ENCODE results near the gene PDZD4.

GRCh38 chrX:153755136-153755535 lies 75.2 kb downstream of the PDZD4 start:
- TF ChIP-seq POLR2AphosphoS5 (IDR thresholded peaks at IDR 0.05; ENCODE audit: low read depth, low read length), result no peak
- TF ChIP-seq, protein P1, sequence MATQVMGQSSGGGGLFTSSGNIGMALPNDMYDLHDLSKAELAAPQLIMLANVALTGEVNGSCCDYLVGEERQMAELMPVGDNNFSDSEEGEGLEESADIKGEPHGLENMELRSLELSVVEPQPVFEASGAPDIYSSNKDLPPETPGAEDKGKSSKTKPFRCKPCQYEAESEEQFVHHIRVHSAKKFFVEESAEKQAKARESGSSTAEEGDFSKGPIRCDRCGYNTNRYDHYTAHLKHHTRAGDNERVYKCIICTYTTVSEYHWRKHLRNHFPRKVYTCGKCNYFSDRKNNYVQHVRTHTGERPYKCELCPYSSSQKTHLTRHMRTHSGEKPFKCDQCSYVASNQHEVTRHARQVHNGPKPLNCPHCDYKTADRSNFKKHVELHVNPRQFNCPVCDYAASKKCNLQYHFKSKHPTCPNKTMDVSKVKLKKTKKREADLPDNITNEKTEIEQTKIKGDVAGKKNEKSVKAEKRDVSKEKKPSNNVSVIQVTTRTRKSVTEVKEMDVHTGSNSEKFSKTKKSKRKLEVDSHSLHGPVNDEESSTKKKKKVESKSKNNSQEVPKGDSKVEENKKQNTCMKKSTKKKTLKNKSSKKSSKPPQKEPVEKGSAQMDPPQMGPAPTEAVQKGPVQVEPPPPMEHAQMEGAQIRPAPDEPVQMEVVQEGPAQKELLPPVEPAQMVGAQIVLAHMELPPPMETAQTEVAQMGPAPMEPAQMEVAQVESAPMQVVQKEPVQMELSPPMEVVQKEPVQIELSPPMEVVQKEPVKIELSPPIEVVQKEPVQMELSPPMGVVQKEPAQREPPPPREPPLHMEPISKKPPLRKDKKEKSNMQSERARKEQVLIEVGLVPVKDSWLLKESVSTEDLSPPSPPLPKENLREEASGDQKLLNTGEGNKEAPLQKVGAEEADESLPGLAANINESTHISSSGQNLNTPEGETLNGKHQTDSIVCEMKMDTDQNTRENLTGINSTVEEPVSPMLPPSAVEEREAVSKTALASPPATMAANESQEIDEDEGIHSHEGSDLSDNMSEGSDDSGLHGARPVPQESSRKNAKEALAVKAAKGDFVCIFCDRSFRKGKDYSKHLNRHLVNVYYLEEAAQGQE (IDR thresholded peaks at IDR 0.05; ENCODE audit: insufficient read depth in 1 of 2, low read depth in 2 of 2, low read length in 2 of 2), result no peak
